K562 (cell line): Measurements from ENCODE around the gene NTM. TPM values are rescaled to one million over a fixed set of nuclear protein-coding genes. Genes with fewer than 3 reads are reported as not detected.

Source experiments
- ATAC-seq: fragments of 200-7000 bp; cut with Tn5 transposase; 3 replicates; pipeline ENCODE4 v1.9.1; 2020; ENCODE audit warnings: moderate library complexity
- BruUV-seq: library from RNA; stranded (reverse); fragments of 400-500 nt; replicated peaks from 2 replicates; lab custom pipeline; 2021; lab: Mats Ljungman, UMichigan
- CTCF ChIA-PET: fragments of 300-600 bp; formaldehyde crosslinking; extraction: SDS; loops from one replicate; lab custom pipeline; 2021; ENCODE audit warnings: low intra/inter-chr PET ratio; lab: Yijun Ruan, JAX
- POLR2A ChIA-PET: fragments of 300-600, 350-650 bp; sonication (Branson Sonifier 250); formaldehyde crosslinking; extraction: SDS; loops from one replicate; lab custom pipeline; 2021; ENCODE audit warnings: antibody characterized with exemption, inconsistent platforms; lab: Yijun Ruan, JAX
- DNase-seq, 4 experiments: peaks; one replicate each; pipeline versions ENCODE4 v3.0.0 to v3.0.0-alpha.2; 2011 to 2018; ENCODE audit warnings: low spot score in 3 of 4, mixed read lengths in 3 of 4; ENCODE audit errors: extremely low read depth in 1 of 4
- FAIRE-seq: peaks from 2 replicates; lab custom pipeline; 2011; peaks lifted over from hg19 to GRCh38; lab: Jason Lieb, UNC
- H2AFZ ChIP-seq: 2 replicates; pipeline ENCODE4 v1.6.0; 2011; ENCODE audit warnings: low read depth, low read length, control low read depth, inconsistent platforms
- H3K27ac ChIP-seq: fragments of 200-600 bp; 3 replicates; pipeline ENCODE4 v1.8.0; 2011; ENCODE audit warnings: low read depth, mild to moderate bottlenecking, control low read depth, inconsistent platforms, low read length, moderate library complexity, mixed read lengths; ENCODE audit errors: extremely low read depth
- H3K27me3 ChIP-seq, 2 experiments: fragments of 300-600 bp in 1 of 2; 2 replicates in 1 of 2; 3 replicates in 1 of 2; pipeline versions ENCODE4 v1.6.0 to v1.8.0; 2011; ENCODE audit warnings: inconsistent platforms in 2 of 2, low read length in 2 of 2, mild to moderate bottlenecking in 1 of 2, mixed read lengths in 1 of 2, moderate library complexity in 1 of 2; ENCODE audit not compliant: control insufficient read depth in 2 of 2, insufficient read depth in 2 of 2
- H3K36me3 ChIP-seq: fragments of 300-600 bp; 3 replicates; pipeline ENCODE4 v1.8.0; 2011; ENCODE audit warnings: mild to moderate bottlenecking, low read length, inconsistent platforms; ENCODE audit not compliant: control insufficient read depth, insufficient read depth
- H3K4me1 ChIP-seq, 2 experiments: fragments of 200-600 bp in 1 of 2; replicated peaks in 1 of 2; 2 replicates in 1 of 2; 3 replicates in 1 of 2; pipeline versions ENCODE4 v1.5.1 to v1.8.0; 2011; ENCODE audit warnings: inconsistent platforms in 2 of 2, low read length in 2 of 2, mild to moderate bottlenecking in 1 of 2, mixed read lengths in 1 of 2, moderate library complexity in 1 of 2; ENCODE audit not compliant: control insufficient read depth in 2 of 2, insufficient read depth in 2 of 2
- H3K4me2 ChIP-seq: 2 replicates; pipeline ENCODE4 v1.6.1; 2011; ENCODE audit warnings: low read length, control low read depth, inconsistent platforms, mixed read lengths; ENCODE audit not compliant: insufficient read depth
- H3K4me3 ChIP-seq: fragments of 200-600 bp; sonication (generic), shearing (Covaris generic); 2 replicates; pipeline ENCODE4 v1.5.1; 2016; ENCODE audit warnings: control low read depth, inconsistent platforms
- H3K79me2 ChIP-seq: fragments of 200-600 bp; 3 replicates; pipeline ENCODE4 v1.8.0; 2011; ENCODE audit warnings: low read length, inconsistent platforms; ENCODE audit not compliant: control insufficient read depth, insufficient read depth
- H3K9ac ChIP-seq, 2 experiments: 2 replicates each; pipeline versions ENCODE4 v1.6.0 to v1.6.1; 2011; ENCODE audit warnings: low read depth in 2 of 2, low read length in 2 of 2, control low read depth in 1 of 2, inconsistent platforms in 1 of 2, mild to moderate bottlenecking in 1 of 2, mixed read lengths in 1 of 2; ENCODE audit not compliant: insufficient read depth in 1 of 2
- H3K9me1 ChIP-seq: one replicate; pipeline ENCODE4 v1.6.0; 2011; ENCODE audit warnings: inconsistent platforms, mild to moderate bottlenecking, low read length, moderate library complexity; ENCODE audit not compliant: control insufficient read depth, insufficient read depth
- H3K9me3 ChIP-seq: replicated peaks from 2 replicates; pipeline ENCODE4 v1.5.1; 2011; ENCODE audit warnings: low read depth, low read length, inconsistent platforms; ENCODE audit not compliant: control insufficient read depth, insufficient read depth
- H4K20me1 ChIP-seq: replicated peaks from 2 replicates; pipeline ENCODE4 v1.6.1; 2011; ENCODE audit warnings: low read length, inconsistent platforms, mixed read lengths; ENCODE audit not compliant: control insufficient read depth, insufficient read depth
- ASH1L ChIP-seq: fragments of 450-650 bp; IDR thresholded peaks from 2 replicates; pipeline ENCODE4 v1.6.1; 2018; ENCODE audit warnings: borderline replicate concordance, mild to moderate bottlenecking, low read depth; ENCODE audit not compliant: partially characterized antibody
- FOXK2 ChIP-seq, 2 experiments: fragments of 450-650 bp; IDR thresholded peaks in 1 of 2; conservative IDR thresholded peaks in 1 of 2; 2 replicates each; pipeline ENCODE4 v1.6.1; 2016; ENCODE audit warnings: low read depth in 2 of 2, mild to moderate bottlenecking in 1 of 2
- HDAC3 ChIP-seq: fragments of 450-650 bp; IDR thresholded peaks from 2 replicates; pipeline ENCODE4 v1.6.1; 2018; ENCODE audit warnings: borderline replicate concordance, mild to moderate bottlenecking, moderate library complexity; ENCODE audit not compliant: partially characterized antibody
- KLF16 ChIP-seq: IDR thresholded peaks from 2 replicates; pipeline ENCODE4 v1.6.1; 2016; ENCODE audit warnings: antibody characterized with exemption
- MYBL2 ChIP-seq, 2 experiments: fragments of 450-650 bp in 1 of 2; sonication (generic) in 1 of 2; formaldehyde crosslinking in 1 of 2; IDR thresholded peaks; 2 replicates each; pipeline versions ENCODE4 v1.6.1 to v1.8.1; 2017 to 2022; ENCODE audit warnings: borderline replicate concordance in 1 of 2, inconsistent platforms in 1 of 2, low read depth in 1 of 2, mild to moderate bottlenecking in 1 of 2, missing genetic modification reagents in 1 of 2, moderate library complexity in 1 of 2
- NCOR1 ChIP-seq: fragments of 450-650 bp; IDR thresholded peaks from 2 replicates; pipeline ENCODE4 v1.6.1; 2016; ENCODE audit warnings: mild to moderate bottlenecking, moderate library complexity
- NEUROD1 ChIP-seq: fragments of 150-350 bp; IDR thresholded peaks from 2 replicates; pipeline ENCODE4 v1.6.1; 2014; ENCODE audit warnings: borderline replicate concordance, low read length, low read depth; ENCODE audit not compliant: partially characterized antibody
- NFXL1 ChIP-seq: fragments of 450-650 bp; formaldehyde crosslinking; IDR thresholded peaks from 2 replicates; pipeline ENCODE4 v1.4.0; 2021; ENCODE audit warnings: mild to moderate bottlenecking
- RFX1 ChIP-seq: fragments of 450-650 bp; IDR thresholded peaks from 2 replicates; pipeline ENCODE4 v1.6.1; 2016; ENCODE audit warnings: mild to moderate bottlenecking, moderate library complexity
- SRSF7 ChIP-seq: fragments of 200-400 bp; formaldehyde crosslinking; optimal IDR thresholded peaks from 2 replicates; pipeline ENCODE3; 2017; ENCODE audit warnings: mild to moderate bottlenecking, low read depth, low read length
- TEAD1 ChIP-seq, 2 experiments: fragments of 450-650 bp in 1 of 2; sonication (generic) in 1 of 2; formaldehyde crosslinking; IDR thresholded peaks; 2 replicates each; pipeline versions ENCODE4 v1.4.0 to v1.8.0; 2020 to 2022; ENCODE audit warnings: mild to moderate bottlenecking in 2 of 2, missing genetic modification reagents in 1 of 2
- ZEB2 ChIP-seq: fragments of 450-650 bp; IDR thresholded peaks from 2 replicates; pipeline ENCODE4 v1.6.1; 2016
- ZKSCAN1 ChIP-seq: fragments of 150-350 bp; IDR thresholded peaks from 2 replicates; pipeline ENCODE4 v1.6.1; 2016; ENCODE audit warnings: low read depth, low read length
- ZNF239 ChIP-seq: fragments of 250-450 bp; sonication (Bioruptor Pico); IDR thresholded peaks from 2 replicates; pipeline ENCODE4 v1.4.0; 2020; ENCODE audit warnings: mild to moderate bottlenecking
- ZNF280B ChIP-seq: fragments of 250-450 bp; sonication (Bioruptor Pico); IDR thresholded peaks from 2 replicates; pipeline ENCODE4 v1.5.1; 2021; ENCODE audit warnings: mild to moderate bottlenecking
- ZNF518B ChIP-seq: fragments of 250-450 bp; sonication (Bioruptor Pico); IDR thresholded peaks from 2 replicates; pipeline ENCODE4 v1.5.0; 2021; ENCODE audit warnings: mild to moderate bottlenecking, moderate library complexity
- ZNF707 ChIP-seq: fragments of 250-450 bp; sonication (Bioruptor Pico); conservative IDR thresholded peaks from 2 replicates; pipeline ENCODE4 v1.8.0; 2022; ENCODE audit warnings: inconsistent platforms, mild to moderate bottlenecking, moderate library complexity
- WGBS: fragments of 100-300 bp; shearing (Covaris generic); methylation state at CpG from one replicate; pipeline ENCODE4 v1.1.6; 2016; ENCODE audit warnings: low coverage, mixed read lengths; ENCODE audit not compliant: insufficient coverage; ENCODE audit errors: missing lambda C conversion rate; 5-methylcytosine and 5-hydroxymethylcytosine counted together
- in situ Hi-C: fragments of 300-500 bp; cut with MboI; formaldehyde crosslinking; loops from 4 replicates; pipeline ENCODE4 v1.15.0; 2018; ENCODE audit warnings: inconsistent platforms, mixed read lengths
- intact Hi-C: fragments of 100-400 bp; cut with micrococcal nuclease; formaldehyde crosslinking; loops from 2 replicates; pipeline ENCODE4 v1.14.2; 2022
- polyA plus RNA-seq, 8 experiments: library from polyadenylated mRNA; depleted of rRNA in 4 of 8; stranded (reverse) in 5 of 8; unstranded in 3 of 8; fragments of >200 nt; fragmentation: Nextera tagmentation in 2 of 8; fragmentation: Illumina TruSeq in 1 of 8; extraction: Ambion mirVana in 2 of 8; extraction: Trizol in 1 of 8; gene quantifications; 2 replicates each; pipeline versions ENCODE4 v1.2.1 to v1.2.3, GENCODE V29; 2011 to 2014; ENCODE audit warnings: inconsistent platforms in 1 of 8, missing spikeins in 1 of 8
- total RNA-seq, 7 experiments: library from RNA; depleted of rRNA in 6 of 7; stranded (reverse); fragments of >200 nt in 6 of 7; fragmentation: Illumina TruSeq in 2 of 7; extraction: Trizol in 2 of 7; gene quantifications; 2 replicates each; pipeline versions ENCODE4 v1.2.1 to v1.2.3, GENCODE V29; 2011 to 2021; ENCODE audit warnings: low replicate concordance in 1 of 7

The NTM gene
- total and polyA plus RNA-seq, 9 of the 15 experiments (the other 6 are each of a cell fraction or from before 2014, with no cell fraction given): not detected

GRCh38 chr11:132174362-132175255 lies 804.2 kb downstream of the NTM start:
- POLR2A ChIA-PET: no interaction called here
- in situ Hi-C loops (no loop called here), intact Hi-C loops (no loop called here)
- Histone ChIP-seq H3K36me3 (no peaks in the 10 kb centered on the region), H3K79me2 (no peaks in the 10 kb centered on the region), H4K20me1 (no peaks in the 10 kb centered on the region), H2AFZ (no peak overlapping the region), H3K4me3 (no peak overlapping the region), H3K4me2 (no peak overlapping the region), H3K27me3 (no peaks in the 10 kb centered on the region), H3K4me1 (no peaks in the 10 kb centered on the region), H3K9me1 (no peaks in the 10 kb centered on the region), H3K9me3 (no peaks in the 10 kb centered on the region; the same call in 1 of the 2 replicates), H3K9ac (no peak overlapping the region), H3K27ac (no peak overlapping the region)
- CTCF ChIA-PET: no interaction called here
- ATAC-seq (no peak), FAIRE-seq (no peak), DNase-seq (no peak)
- BruUV-seq: no TSS peak
- WGBS: 0% methylated on average over 13 of the region's 15 CpGs
- no peak for TF ChIP-seq FOXK2 (conservative IDR thresholded peaks at IDR 0.05 in 1 of 2, IDR thresholded peaks at IDR 0.05 in 1 of 2; ENCODE audit: low read depth in 2 of 2)
- TF ChIP-seq NFXL1 (CRISPR knock-in tag): no peak
- no peak for TF ChIP-seq ZNF239 (CRISPR knock-in tag)
- no peak for TF ChIP-seq SRSF7
- no peak for TF ChIP-seq ZEB2
- no peak for TF ChIP-seq HDAC3
- TF ChIP-seq NCOR1: no peak
- TF ChIP-seq RFX1: no peak
- no peak for TF ChIP-seq TEAD1 (CRISPR knock-in tag; IDR thresholded peaks at IDR 0.05)
- TF ChIP-seq ASH1L: no peak
- no peak for TF ChIP-seq KLF16
- TF ChIP-seq MYBL2 (IDR thresholded peaks at IDR 0.05; ENCODE audit: low read depth): no peak
- TF ChIP-seq MYBL2 (CRISPR knock-in tag; IDR thresholded peaks at IDR 0.05; ENCODE audit: borderline replicate concordance): no peak
- no peak for TF ChIP-seq ZNF280B (CRISPR knock-in tag)
- TF ChIP-seq NEUROD1: no peak
- TF ChIP-seq ZNF518B: no peak
- TF ChIP-seq ZKSCAN1: no peak
- no peak for TF ChIP-seq ZNF707 (CRISPR knock-in tag)
